HG03432 (cell line): ENCODE measurements around the gene HORMAD2.
"Not testable (repeated sequence)": the region's sequence is repeated elsewhere in the genome, so short reads cannot be mapped to it uniquely, and the experiment has no call there.

Source experiments
- ATAC-seq: cut with Tn5 transposase; IDR thresholded peaks from one replicate; pipeline ENCODE4 v1.9.1; 2021; ENCODE audit warnings: mild to moderate bottlenecking, moderate library complexity; ENCODE audit not compliant: unreplicated experiment

Gene HORMAD2

GRCh38 chr22:30206944-30207343, 126.7 kb downstream of the HORMAD2 start:
- ATAC-seq, result no peak

GRCh38 chr22:30208631-30209603, 128.7 kb downstream of the HORMAD2 start:
- no peak for ATAC-seq

- ATAC-seq, result no peak
Observed at GRCh38 chr22:30209642-30210041, 129.4 kb downstream of the HORMAD2 start.

- no peak for ATAC-seq
Observed at GRCh38 chr22:30210235-30210909, 130.1 kb downstream of the HORMAD2 start.

GRCh38 chr22:30211124-30211820, 131.0 kb downstream of the HORMAD2 start:
- no peak for ATAC-seq

GRCh38 chr22:30212363-30212995, 132.2 kb downstream of the HORMAD2 start:
- ATAC-seq, result no peak

GRCh38 chr22:30212996-30213441, 132.8 kb downstream of the HORMAD2 start:
- ATAC-seq, result no peak

- no peak for ATAC-seq
Observed at GRCh38 chr22:30214703-30215407, 134.6 kb downstream of the HORMAD2 start.

- not testable (repeated sequence) for ATAC-seq
Observed at GRCh38 chr22:30216272-30216671, 136.0 kb downstream of the HORMAD2 start.

- no peak for ATAC-seq
Observed at GRCh38 chr22:30216710-30217109, 136.4 kb downstream of the HORMAD2 start.

- ATAC-seq, result no peak
Observed at GRCh38 chr22:30217698-30218560, 137.7 kb downstream of the HORMAD2 start.

GRCh38 chr22:30219049-30219654, 138.9 kb downstream of the HORMAD2 start:
- ATAC-seq, result no peak

- ATAC-seq, result no peak
Observed at GRCh38 chr22:30219668-30220278, 139.5 kb downstream of the HORMAD2 start.

- ATAC-seq, result no peak
Observed at GRCh38 chr22:30220338-30221012, 140.2 kb downstream of the HORMAD2 start.

GRCh38 chr22:30221121-30221992, 141.1 kb downstream of the HORMAD2 start:
- no peak for ATAC-seq

- no peak for ATAC-seq
Observed at GRCh38 chr22:30222321-30222720, 142.1 kb downstream of the HORMAD2 start.

GRCh38 chr22:30223303-30223702, 143.0 kb downstream of the HORMAD2 start:
- no peak for ATAC-seq
